CD4-positive, alpha-beta memory T cell (primary cell): ENCODE data around the gene EFCAB11. TPM values are rescaled to one million over a fixed set of nuclear protein-coding genes. Genes with fewer than 3 reads are reported as not detected.

ENCODE experiments used
- CTCF ChIA-PET: fragments of 350-600 bp; sonication (Branson Sonifier 250); formaldehyde crosslinking; loops from one replicate; lab custom pipeline; 2021; ENCODE audit warnings: inconsistent platforms; ENCODE audit not compliant: partially characterized antibody; lab: Charles Lee
- POLR2A ChIA-PET: fragments of 350-600 bp; sonication (Branson Sonifier 250); formaldehyde crosslinking; loops from one replicate; lab custom pipeline; 2021; ENCODE audit not compliant: partially characterized antibody; lab: Charles Lee
- DNase-seq, 5 donors: peaks; one replicate each; pipeline versions ENCODE4 v3.0.0 to v3.0.0-alpha.2; 2020 to 2022; ENCODE audit warnings: mixed read lengths in 1 of 5
- H3K27ac ChIP-seq: one replicate; pipeline ENCODE4 v1.7.0; 2013; ENCODE audit warnings: low read depth, low read length
- H3K27me3 ChIP-seq: 2 replicates; pipeline ENCODE4 v1.7.0; 2013; ENCODE audit warnings: mild to moderate bottlenecking, low read length, moderate library complexity; ENCODE audit not compliant: insufficient read depth
- H3K36me3 ChIP-seq: 2 replicates; pipeline ENCODE4 v1.7.0; 2013; ENCODE audit warnings: mild to moderate bottlenecking, low read length, moderate library complexity; ENCODE audit not compliant: insufficient read depth
- H3K4me1 ChIP-seq: 2 replicates; pipeline ENCODE4 v1.7.0; 2013; ENCODE audit warnings: mild to moderate bottlenecking, low read length, moderate library complexity; ENCODE audit not compliant: insufficient read depth
- H3K4me3 ChIP-seq, 2 donors: one replicate each; pipeline ENCODE4 v1.7.0; 2013; ENCODE audit warnings: low read length in 2 of 2, mild to moderate bottlenecking in 1 of 2
- H3K9me3 ChIP-seq, 2 donors: one replicate each; pipeline ENCODE4 v1.7.0; 2013; ENCODE audit warnings: low read length in 2 of 2, control low read depth in 1 of 2; ENCODE audit not compliant: control insufficient read depth in 1 of 2
- H3K27ac Mint-ChIP-seq, 7 donors: one replicate each; pipeline ENCODE4 v1.8.0; 2020 to 2021; ENCODE audit warnings: mixed read lengths in 7 of 7, mild to moderate bottlenecking in 6 of 7, inconsistent platforms in 3 of 7, moderate library complexity in 3 of 7
- H3K27me3 Mint-ChIP-seq, 2 donors: one replicate each; pipeline ENCODE4 v1.8.0; 2020 to 2021; ENCODE audit warnings: mixed read lengths in 2 of 2
- H3K36me3 Mint-ChIP-seq, 2 donors: one replicate each; pipeline ENCODE4 v1.8.0; 2020 to 2021; ENCODE audit warnings: mixed read lengths in 2 of 2, inconsistent platforms in 1 of 2, mild to moderate bottlenecking in 1 of 2
- H3K4me1 Mint-ChIP-seq, 4 donors: one replicate each; pipeline ENCODE4 v1.8.0; 2020 to 2021; ENCODE audit warnings: mixed read lengths in 4 of 4, mild to moderate bottlenecking in 1 of 4
- H3K4me3 Mint-ChIP-seq, 8 donors: one replicate each; pipeline ENCODE4 v1.8.0; 2020 to 2021; ENCODE audit warnings: mixed read lengths in 8 of 8, mild to moderate bottlenecking in 7 of 8, moderate library complexity in 6 of 8, inconsistent platforms in 3 of 8
- H3K9me3 Mint-ChIP-seq, 8 donors: one replicate each; pipeline ENCODE4 v1.8.0; 2020 to 2021; ENCODE audit warnings: mixed read lengths in 8 of 8, mild to moderate bottlenecking in 5 of 8, inconsistent platforms in 3 of 8, moderate library complexity in 1 of 8
- intact Hi-C: fragments of 100-400 bp; cut with micrococcal nuclease; formaldehyde crosslinking; loops from one replicate; pipeline ENCODE4 v1.15.1; 2023
- polyA plus RNA-seq, 2 donors: library from polyadenylated mRNA; unstranded; fragments of 300-500 nt; fragmentation: Illumina TruSeq; gene quantifications; one replicate each; pipeline ENCODE4 v1.2.3, GENCODE V29; 2021
- total RNA-seq, 2 experiments: library from RNA; stranded (reverse); gene quantifications; one replicate each; pipeline ENCODE4 v1.2.3, GENCODE V29; 2021

The EFCAB11 gene
- total and polyA plus RNA-seq, 4 experiments from 2014 or later, result 0.36 to 2.6 (median 1.9) TPM

- no peak overlapping the region for H3K4me3 Mint-ChIP-seq
- H3K4me1 Mint-ChIP-seq, result no peaks in the 10 kb centered on the region
- H3K27ac Mint-ChIP-seq, result no peak overlapping the region
- intact Hi-C loops, result no loop called here
- H3K9me3 Mint-ChIP-seq, result peaks cover 0 to 1% (median 0%) of the 10 kb centered on the region in 8 donors
- ChIA-PET CTCF (interaction anchor here (0.9 kb wide), 1 partner anchor 15 kb away, joined by 3 read pairs; no protein-coding TSS in a partner anchor), POLR2A (no interaction called here)
- peaks cover 4 to 7% of the 10 kb centered on the region in 2 donors for H3K27me3 Mint-ChIP-seq
- no peaks in the 10 kb centered on the region for H3K36me3 ChIP-seq
- DNase-seq, result no peak
- H3K9me3 ChIP-seq, result no peaks in the 10 kb centered on the region
- H3K36me3 Mint-ChIP-seq, result no peaks in the 10 kb centered on the region
- no peak overlapping the region for H3K4me3 ChIP-seq
- H3K4me1 ChIP-seq, result no peaks in the 10 kb centered on the region
- no peaks in the 10 kb centered on the region for H3K27me3 ChIP-seq
- no peak overlapping the region for H3K27ac ChIP-seq
Measured at GRCh38 chr14:89807892-89808291, 146.6 kb downstream of the EFCAB11 start.

- no peaks in the 10 kb centered on the region for H3K4me1 Mint-ChIP-seq
Measured at GRCh38 chr14:89807151-89807550, 147.4 kb downstream of the EFCAB11 start.

GRCh38 chr14:89806451-89806850 is 148.1 kb downstream of the EFCAB11 start:
- intact Hi-C loops, result no loop called here
- H3K36me3 ChIP-seq, result no peaks in the 10 kb centered on the region
- ChIA-PET POLR2A (no interaction called here), CTCF (interaction anchor here (0.6 kb wide), 1 partner anchor 630 kb away, joined by 3 read pairs; no protein-coding TSS in a partner anchor)
- Mint-ChIP-seq H3K4me1 (no peaks in the 10 kb centered on the region), H3K9me3 (peaks cover 0 to 1% (median 0%) of the 10 kb centered on the region in 8 donors), H3K27me3 (peaks cover 4 to 7% of the 10 kb centered on the region in 2 donors), H3K4me3 (no peak overlapping the region), H3K27ac (no peak overlapping the region), H3K36me3 (no peaks in the 10 kb centered on the region)
- no peak for DNase-seq
- H3K27ac ChIP-seq, result no peak overlapping the region
- H3K4me1 ChIP-seq, result no peaks in the 10 kb centered on the region
- H3K4me3 ChIP-seq, result no peak overlapping the region
- no peaks in the 10 kb centered on the region for H3K9me3 ChIP-seq
- H3K27me3 ChIP-seq, result no peaks in the 10 kb centered on the region

More at GRCh38 chr14:89807151-89807550, 147.4 kb downstream of the EFCAB11 start:
- Mint-ChIP-seq H3K36me3 (no peaks in the 10 kb centered on the region), H3K4me3 (no peak overlapping the region), H3K27me3 (peaks cover 4 to 7% of the 10 kb centered on the region in 2 donors), H3K9me3 (peaks cover 0 to 1% (median 0%) of the 10 kb centered on the region in 8 donors), H3K27ac (no peak overlapping the region)
- no peaks in the 10 kb centered on the region for H3K27me3 ChIP-seq
- no peaks in the 10 kb centered on the region for H3K9me3 ChIP-seq
- intact Hi-C loops, result no loop called here
- ChIA-PET CTCF (no interaction called here), POLR2A (no interaction called here)
- no peaks in the 10 kb centered on the region for H3K4me1 ChIP-seq
- H3K36me3 ChIP-seq, result no peaks in the 10 kb centered on the region
- H3K27ac ChIP-seq, result no peak overlapping the region
- no peak for DNase-seq
- no peak overlapping the region for H3K4me3 ChIP-seq

GRCh38 chr14:89805501-89805900 is 149.0 kb downstream of the EFCAB11 start:
- H3K4me3 Mint-ChIP-seq, result no peak overlapping the region
- no peak overlapping the region for H3K27ac Mint-ChIP-seq
- DNase-seq, result no peak
- H3K36me3 Mint-ChIP-seq, result no peaks in the 10 kb centered on the region
- Histone ChIP-seq H3K4me3 (no peak overlapping the region), H3K36me3 (no peaks in the 10 kb centered on the region), H3K27me3 (no peaks in the 10 kb centered on the region), H3K4me1 (no peaks in the 10 kb centered on the region), H3K9me3 (no peaks in the 10 kb centered on the region), H3K27ac (no peak overlapping the region)
- POLR2A ChIA-PET, result no interaction called here
- peaks cover 0 to 3% (median 0%) of the 10 kb centered on the region in 8 donors for H3K9me3 Mint-ChIP-seq
- H3K27me3 Mint-ChIP-seq, result peaks cover under 1 to 1% of the 10 kb centered on the region in 2 donors
- CTCF ChIA-PET, result no interaction called here
- intact Hi-C loops, result no loop called here
- no peaks in the 10 kb centered on the region for H3K4me1 Mint-ChIP-seq

GRCh38 chr14:89803542-89803941 is 151.0 kb downstream of the EFCAB11 start:
- CTCF ChIA-PET, result interaction anchor here (0.6 kb wide), 1 partner anchor 15 kb away, joined by 3 read pairs; no protein-coding TSS in a partner anchor
- Histone ChIP-seq H3K27ac (no peak overlapping the region), H3K4me1 (no peaks in the 10 kb centered on the region)

GRCh38 chr14:89801136-89801535 is 153.4 kb downstream of the EFCAB11 start:
- H3K4me1 Mint-ChIP-seq, result no peaks in the 10 kb centered on the region
- ChIA-PET POLR2A (no interaction called here), CTCF (no interaction called here)
- Histone ChIP-seq H3K9me3 (no peaks in the 10 kb centered on the region), H3K27ac (no peak overlapping the region), H3K4me1 (no peaks in the 10 kb centered on the region), H3K27me3 (no peaks in the 10 kb centered on the region), H3K36me3 (no peaks in the 10 kb centered on the region), H3K4me3 (no peak overlapping the region)
- no peak for DNase-seq
- H3K9me3 Mint-ChIP-seq, result peaks cover 0 to 3% (median 0%) of the 10 kb centered on the region in 8 donors
- H3K27me3 Mint-ChIP-seq, result peaks cover 2 to 4% of the 10 kb centered on the region in 2 donors
- H3K27ac Mint-ChIP-seq, result no peak overlapping the region
- intact Hi-C loops, result no loop called here
- peaks cover 0 to 4% of the 10 kb centered on the region in 2 donors for H3K36me3 Mint-ChIP-seq
- H3K4me3 Mint-ChIP-seq, result no peak overlapping the region

More at GRCh38 chr14:89803542-89803941, 151.0 kb downstream of the EFCAB11 start:
- H3K4me1 Mint-ChIP-seq, result no peaks in the 10 kb centered on the region
- peaks cover 2 to 4% of the 10 kb centered on the region in 2 donors for H3K27me3 Mint-ChIP-seq
- no peak overlapping the region for H3K4me3 ChIP-seq
- no peaks in the 10 kb centered on the region for H3K9me3 ChIP-seq
- H3K27me3 ChIP-seq, result no peaks in the 10 kb centered on the region
- POLR2A ChIA-PET, result no interaction called here
- peaks cover 0 to 3% (median 0%) of the 10 kb centered on the region in 8 donors for H3K9me3 Mint-ChIP-seq
- intact Hi-C loops, result no loop called here
- no peak overlapping the region for H3K27ac Mint-ChIP-seq
- no peaks in the 10 kb centered on the region for H3K36me3 ChIP-seq
- no peak for DNase-seq
- no peak overlapping the region for H3K4me3 Mint-ChIP-seq
- H3K36me3 Mint-ChIP-seq, result peaks cover 0 to 4% of the 10 kb centered on the region in 2 donors

- H3K9me3 Mint-ChIP-seq, result peaks cover 0 to 3% (median 0%) of the 10 kb centered on the region in 8 donors
- H3K27ac ChIP-seq, result no peak overlapping the region
- POLR2A ChIA-PET, result no interaction called here
- no peaks in the 10 kb centered on the region for H3K27me3 ChIP-seq
- no peaks in the 10 kb centered on the region for H3K4me1 ChIP-seq
- H3K27me3 Mint-ChIP-seq, result peaks cover 2 to 3% of the 10 kb centered on the region in 2 donors
- no peak overlapping the region for H3K27ac Mint-ChIP-seq
- CTCF ChIA-PET, result no interaction called here
- H3K4me1 Mint-ChIP-seq, result no peaks in the 10 kb centered on the region
- no peaks in the 10 kb centered on the region for H3K36me3 ChIP-seq
- no peaks in the 10 kb centered on the region for H3K9me3 ChIP-seq
- DNase-seq, result no peak
- H3K36me3 Mint-ChIP-seq, result peaks cover 0 to 4% of the 10 kb centered on the region in 2 donors
- no peak overlapping the region for H3K4me3 Mint-ChIP-seq
- no peak overlapping the region for H3K4me3 ChIP-seq
- intact Hi-C loops, result no loop called here
Measured at GRCh38 chr14:89798212-89798773, 156.2 kb downstream of the EFCAB11 start.
